Liver (tissue), 9 donors: ENCODE measurements around the gene LYRM2. TPM values are rescaled to one million over a fixed set of nuclear protein-coding genes. Genes with fewer than 3 reads are reported as not detected.

ENCODE experiments used
- DNase-seq: peaks from one replicate; pipeline ENCODE4 v3.0.0-alpha.2; 2017; ENCODE audit warnings: low spot score
- H3K27ac ChIP-seq, 2 donors: one replicate each; pipeline ENCODE4 v1.7.0; 2013; ENCODE audit warnings: inconsistent platforms in 2 of 2, low read length in 2 of 2, control low read depth in 1 of 2, low read depth in 1 of 2, mild to moderate bottlenecking in 1 of 2
- H3K27me3 ChIP-seq, 4 donors: one replicate each; pipeline versions ENCODE4 v1.6.1 to v1.7.0; 2013; ENCODE audit warnings: low read length in 3 of 4, inconsistent platforms in 1 of 4, mild to moderate bottlenecking in 1 of 4, moderate library complexity in 1 of 4; ENCODE audit not compliant: control insufficient read depth in 4 of 4, insufficient read depth in 4 of 4
- H3K36me3 ChIP-seq, 4 donors: one replicate each; pipeline versions ENCODE4 v1.6.1 to v1.7.0; 2013; ENCODE audit warnings: low read length in 3 of 4, mild to moderate bottlenecking in 3 of 4, low read depth in 1 of 4, moderate library complexity in 1 of 4; ENCODE audit not compliant: control insufficient read depth in 4 of 4, insufficient read depth in 3 of 4
- H3K4me1 ChIP-seq, 4 donors: one replicate each; pipeline versions ENCODE4 v1.6.1 to v1.7.0; 2013; ENCODE audit warnings: low read length in 3 of 4, mild to moderate bottlenecking in 3 of 4, moderate library complexity in 1 of 4; ENCODE audit not compliant: control insufficient read depth in 4 of 4, insufficient read depth in 4 of 4
- H3K4me3 ChIP-seq, 3 donors: one replicate each; pipeline versions ENCODE4 v1.6.1 to v1.7.0; 2013; ENCODE audit warnings: low read length in 3 of 3, control low read depth in 1 of 3, low read depth in 1 of 3, mild to moderate bottlenecking in 1 of 3
- H3K9ac ChIP-seq, 2 donors: one replicate each; pipeline ENCODE4 v1.7.0; 2013; ENCODE audit warnings: low read length in 2 of 2, mild to moderate bottlenecking in 2 of 2, moderate library complexity in 2 of 2, control low read depth in 1 of 2, low read depth in 1 of 2
- H3K9me3 ChIP-seq, 4 donors: one replicate each; pipeline versions ENCODE4 v1.6.1 to v1.7.0; 2013; ENCODE audit warnings: low read length in 3 of 4; ENCODE audit not compliant: control insufficient read depth in 4 of 4
- ATF3 ChIP-seq: IDR thresholded peaks from 2 replicates; pipeline ENCODE4 v1.6.1; 2016; ENCODE audit warnings: antibody characterized with exemption
- CTCF ChIP-seq: fragments of 150-350 bp; IDR thresholded peaks from 2 replicates; pipeline ENCODE4 v1.5.1; 2017; ENCODE audit warnings: improper control_type of control experiment, low read depth, low read length; ENCODE audit not compliant: missing input control
- FOXA1 ChIP-seq: IDR thresholded peaks from 2 replicates; pipeline ENCODE4 v1.6.1; 2016; ENCODE audit warnings: antibody characterized with exemption
- GABPA ChIP-seq, 2 donors: IDR thresholded peaks in 1 of 2; conservative IDR thresholded peaks in 1 of 2; 2 replicates each; pipeline ENCODE4 v1.6.1; 2016; ENCODE audit warnings: antibody characterized with exemption in 2 of 2, mild to moderate bottlenecking in 1 of 2, moderate library complexity in 1 of 2
- HNF4A ChIP-seq, 2 donors: conservative IDR thresholded peaks; 2 replicates each; pipeline ENCODE4 v1.6.1; 2016; ENCODE audit warnings: antibody characterized with exemption in 2 of 2, mild to moderate bottlenecking in 2 of 2
- HNF4G ChIP-seq: IDR thresholded peaks from 2 replicates; pipeline ENCODE4 v1.6.1; 2016; ENCODE audit warnings: antibody characterized with exemption
- NR2F2 ChIP-seq: IDR thresholded peaks from 2 replicates; pipeline ENCODE4 v1.6.1; 2016; ENCODE audit warnings: antibody characterized with exemption
- RAD21 ChIP-seq, 2 donors: IDR thresholded peaks; 2 replicates each; pipeline ENCODE4 v1.6.1; 2016; ENCODE audit warnings: antibody characterized with exemption in 2 of 2, mild to moderate bottlenecking in 2 of 2
- REST ChIP-seq: IDR thresholded peaks from 2 replicates; pipeline ENCODE4 v1.6.1; 2016; ENCODE audit warnings: antibody characterized with exemption, mild to moderate bottlenecking
- SP1 ChIP-seq: IDR thresholded peaks from 2 replicates; pipeline ENCODE4 v1.6.1; 2018; ENCODE audit warnings: antibody characterized with exemption, mild to moderate bottlenecking
- TAF1 ChIP-seq: conservative IDR thresholded peaks from 2 replicates; pipeline ENCODE4 v1.6.1; 2016; ENCODE audit warnings: antibody characterized with exemption, mild to moderate bottlenecking
- ZBTB33 ChIP-seq: IDR thresholded peaks from 2 replicates; pipeline ENCODE4 v1.6.1; 2016; ENCODE audit warnings: antibody characterized with exemption
- WGBS: extraction: QIAGEN DNeasy Blood & Tissue Kit; methylation state at CpG from one replicate; pipeline ENCODE4 v1.1.7; 2013; 5-methylcytosine and 5-hydroxymethylcytosine counted together
- polyA plus RNA-seq, 2 donors: library from polyadenylated mRNA; stranded (reverse) in 1 of 2; unstranded in 1 of 2; fragments of 200-250 nt in 1 of 2; fragments of >200 nt in 1 of 2; fragmentation: Nextera tagmentation in 1 of 2; extraction: Ambion mirVana in 1 of 2; gene quantifications; one replicate each; pipeline versions ENCODE4 v1.2.1 to v1.2.3, GENCODE V29; 2013 to 2015
- total RNA-seq, 2 donors: library from RNA; depleted of rRNA; stranded (reverse); fragments of >200 nt; gene quantifications; one replicate each; pipeline ENCODE4 v1.2.3, GENCODE V29; 2014
- TF ChIP-seq, protein P1 (sequence below): IDR thresholded peaks from 2 replicates; pipeline ENCODE4 v1.6.1; 2016; ENCODE audit warnings: antibody characterized with exemption
- donor health status: healthy.
- donor health status: healthy.
- donor health status: healthy.
- donor health status: healthy.
- donor health status: healthy.

LYRM2 gene
- total and polyA plus RNA-seq, 4 donors = 8.9 to 34.7 (median 12.4) TPM

DNA sequence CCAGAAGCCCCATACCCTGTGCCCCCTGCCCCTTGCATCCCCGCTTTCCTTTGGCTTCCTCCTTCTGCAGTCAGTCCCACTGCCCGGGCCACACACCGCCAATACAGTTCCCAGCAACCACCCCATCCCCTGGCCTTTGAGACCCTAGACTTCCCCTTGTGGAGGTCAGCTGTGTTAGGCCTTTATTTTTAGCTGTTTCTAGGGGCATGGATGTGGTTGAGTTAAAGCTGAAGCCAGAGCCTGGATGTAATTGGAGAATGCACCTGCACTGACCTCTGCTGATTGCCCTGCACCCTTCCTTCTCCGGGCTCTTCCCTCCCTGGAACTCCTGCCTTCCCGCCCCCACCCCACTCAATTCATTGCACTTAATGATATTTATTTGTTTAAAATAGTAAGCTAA is 33.9 kb downstream of the LYRM2 start:
- 89% methylated on average over 5 of the region's 5 CpGs for WGBS
- peaks cover 0 to 2% (median 0%) of the 10 kb centered on the region in 4 donors for H3K36me3 ChIP-seq
- TF ChIP-seq SP1 = no peak
- no peak for TF ChIP-seq ATF3
- no peak for TF ChIP-seq GABPA (IDR thresholded peaks at IDR 0.05 in 1 of 2, conservative IDR thresholded peaks at IDR 0.05 in 1 of 2)
- no peak for TF ChIP-seq ZBTB33
- TF ChIP-seq REST = no peak
- no peak for TF ChIP-seq TAF1
- H3K27me3 ChIP-seq = no peaks in the 10 kb centered on the region
- DNase-seq = no peak
- H3K27ac ChIP-seq = no peak overlapping the region
- no peak overlapping the region for H3K4me3 ChIP-seq
- H3K4me1 ChIP-seq = no peaks in the 10 kb centered on the region
- no peaks in the 10 kb centered on the region for H3K9me3 ChIP-seq
- H3K9ac ChIP-seq = no peak overlapping the region

- no peak for DNase-seq
- no peaks in the 10 kb centered on the region for H3K4me1 ChIP-seq
- no peaks in the 10 kb centered on the region for H3K27me3 ChIP-seq
- H3K36me3 ChIP-seq = peaks cover 0 to 2% (median 0%) of the 10 kb centered on the region in 4 donors
- no peak overlapping the region for H3K4me3 ChIP-seq
- no peak overlapping the region for H3K9ac ChIP-seq
- H3K27ac ChIP-seq = no peak overlapping the region
- no peaks in the 10 kb centered on the region for H3K9me3 ChIP-seq
- WGBS = 98% methylated on average over 6 of the region's 6 CpGs
- TF ChIP-seq, protein P1, sequence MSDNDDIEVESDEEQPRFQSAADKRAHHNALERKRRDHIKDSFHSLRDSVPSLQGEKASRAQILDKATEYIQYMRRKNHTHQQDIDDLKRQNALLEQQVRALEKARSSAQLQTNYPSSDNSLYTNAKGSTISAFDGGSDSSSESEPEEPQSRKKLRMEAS = no peak
- TF ChIP-seq TAF1 = no peak
- no peak for TF ChIP-seq ZBTB33
- TF ChIP-seq ATF3 = no peak
Measured at GRCh38 chr6:89602166-89602565, 36.4 kb downstream of the LYRM2 start.

- no peaks in the 10 kb centered on the region for H3K9me3 ChIP-seq
- DNase-seq = peak; percentile 35
- H3K27me3 ChIP-seq = no peaks in the 10 kb centered on the region
- H3K27ac ChIP-seq = no peak overlapping the region
- no peak overlapping the region for H3K4me3 ChIP-seq
- H3K4me1 ChIP-seq = no peaks in the 10 kb centered on the region
- H3K9ac ChIP-seq = no peak overlapping the region
- 72% methylated on average over 7 of the region's 7 CpGs for WGBS
- no peaks in the 10 kb centered on the region for H3K36me3 ChIP-seq
- TF ChIP-seq ZBTB33 (no peak), HNF4G (no peak), HNF4A (conservative IDR thresholded peaks at IDR 0.05) (no peak), NR2F2 (no peak), TAF1 (no peak), RAD21 (IDR thresholded peaks at IDR 0.05) (no peak), CTCF (no peak), GABPA (IDR thresholded peaks at IDR 0.05 in 1 of 2, conservative IDR thresholded peaks at IDR 0.05 in 1 of 2) (no peak), FOXA1 (no peak)
- TF ChIP-seq, protein P1 = no peak
Measured at GRCh38 chr6:89599727-89600126, 38.8 kb downstream of the LYRM2 start.
